CD14-positive monocyte (primary cell): Measurements from ENCODE around the gene NATD1. TPM values are rescaled to one million over a fixed set of nuclear protein-coding genes. Genes with fewer than 3 reads are reported as not detected.

Experiments used
- DNase-seq, 3 donors: peaks; one replicate each; pipeline ENCODE4 v3.0.0-alpha.2; 2011 to 2022
- H2AFZ ChIP-seq: 2 replicates; pipeline ENCODE4 v1.6.0; 2012; ENCODE audit warnings: mild to moderate bottlenecking, low read depth, low read length, inconsistent platforms; ENCODE audit not compliant: insufficient read depth, poor library complexity, severe bottlenecking
- H3K27ac ChIP-seq, 2 donors: 1 replicate in 1 of 2; 2 replicates in 1 of 2; pipeline ENCODE4 v1.5.1; 2012 to 2013; ENCODE audit warnings: low read length in 2 of 2, control low read depth in 1 of 2, inconsistent platforms in 1 of 2, low read depth in 1 of 2, mild to moderate bottlenecking in 1 of 2
- H3K27me3 ChIP-seq, 2 donors: one replicate each; pipeline versions ENCODE4 v1.6.0 to v1.6.1; 2011 to 2013; ENCODE audit warnings: low read length in 2 of 2; ENCODE audit not compliant: control insufficient read depth in 2 of 2, insufficient read depth in 2 of 2
- H3K36me3 ChIP-seq, 2 donors: replicated peaks in 1 of 2; 1 replicate in 1 of 2; 2 replicates in 1 of 2; pipeline versions ENCODE4 v1.5.1 to v1.6.1; 2012 to 2013; ENCODE audit warnings: low read length in 2 of 2, control low read depth in 1 of 2, inconsistent platforms in 1 of 2, mild to moderate bottlenecking in 1 of 2; ENCODE audit not compliant: insufficient read depth in 2 of 2, control insufficient read depth in 1 of 2
- H3K4me1 ChIP-seq, 2 donors: 1 replicate in 1 of 2; 2 replicates in 1 of 2; pipeline versions ENCODE4 v1.5.1 to v1.6.1; 2012 to 2013; ENCODE audit warnings: low read length in 2 of 2, control low read depth in 1 of 2, inconsistent platforms in 1 of 2, mild to moderate bottlenecking in 1 of 2, moderate library complexity in 1 of 2; ENCODE audit not compliant: insufficient read depth in 2 of 2, control insufficient read depth in 1 of 2
- H3K4me2 ChIP-seq: replicated peaks from 2 replicates; pipeline ENCODE3; 2012; ENCODE audit warnings: low read length, moderate library complexity, mild to moderate bottlenecking; ENCODE audit not compliant: poor library complexity, severe bottlenecking; ENCODE audit errors: extremely low read depth
- H3K4me3 ChIP-seq, 3 experiments: fragments of 200-600 bp in 1 of 3; sonication (generic) in 1 of 3; replicated peaks in 1 of 3; 1 replicate in 2 of 3; 2 replicates in 1 of 3; pipeline ENCODE4 v1.5.1; 2011 to 2013; ENCODE audit warnings: low read length in 3 of 3, mild to moderate bottlenecking in 3 of 3, control low read depth in 2 of 3, low read depth in 2 of 3, inconsistent platforms in 1 of 3, moderate library complexity in 1 of 3
- H3K79me2 ChIP-seq: 2 replicates; pipeline ENCODE4 v1.6.0; 2012; ENCODE audit warnings: mild to moderate bottlenecking, control low read depth, inconsistent platforms, low read length, moderate library complexity; ENCODE audit not compliant: insufficient read depth
- H3K9ac ChIP-seq: 2 replicates; pipeline ENCODE4 v1.6.0; 2017; ENCODE audit warnings: low read length, mild to moderate bottlenecking; ENCODE audit not compliant: insufficient read depth, poor library complexity, severe bottlenecking
- H3K9me3 ChIP-seq, 2 donors: replicated peaks in 1 of 2; 1 replicate in 1 of 2; 2 replicates in 1 of 2; pipeline versions ENCODE4 v1.5.1 to v1.6.1; 2012 to 2013; ENCODE audit warnings: low read length in 2 of 2, control low read depth in 1 of 2; ENCODE audit not compliant: control insufficient read depth in 1 of 2, insufficient read depth in 1 of 2
- H4K20me1 ChIP-seq: 2 replicates; pipeline ENCODE4 v1.6.0; 2012; ENCODE audit warnings: mild to moderate bottlenecking, low read length, control low read depth, moderate library complexity; ENCODE audit not compliant: insufficient read depth
- H3K27ac Mint-ChIP-seq, 7 donors: one replicate each; pipeline ENCODE4 v1.8.0; 2020; ENCODE audit warnings: mild to moderate bottlenecking in 7 of 7, mixed read lengths in 7 of 7, moderate library complexity in 6 of 7, inconsistent platforms in 2 of 7
- H3K27me3 Mint-ChIP-seq, 3 donors: one replicate each; pipeline ENCODE4 v1.8.0; 2021 to 2022; ENCODE audit warnings: low read depth in 3 of 3, mild to moderate bottlenecking in 3 of 3, mixed read lengths in 3 of 3, moderate library complexity in 3 of 3, inconsistent platforms in 1 of 3
- H3K36me3 Mint-ChIP-seq, 2 donors: one replicate each; pipeline ENCODE4 v1.8.0; 2020; ENCODE audit warnings: mixed read lengths in 2 of 2, inconsistent platforms in 1 of 2, mild to moderate bottlenecking in 1 of 2
- H3K4me1 Mint-ChIP-seq: one replicate; pipeline ENCODE4 v1.8.0; 2020; ENCODE audit warnings: mild to moderate bottlenecking, mixed read lengths
- H3K4me3 Mint-ChIP-seq, 2 donors: one replicate each; pipeline ENCODE4 v1.8.0; 2020; ENCODE audit warnings: mild to moderate bottlenecking in 2 of 2, mixed read lengths in 2 of 2, moderate library complexity in 1 of 2
- H3K9me3 Mint-ChIP-seq, 7 donors: one replicate each; pipeline ENCODE4 v1.8.0; 2020 to 2022; ENCODE audit warnings: mixed read lengths in 7 of 7, mild to moderate bottlenecking in 6 of 7, moderate library complexity in 6 of 7, inconsistent platforms in 2 of 7
- CTCF ChIP-seq: fragments of 200-600 bp; IDR thresholded peaks from one replicate; pipeline ENCODE4 v1.8.0; 2022; ENCODE audit warnings: antibody characterized with exemption, mild to moderate bottlenecking
- WGBS: methylation state at CpG from one replicate; pipeline ENCODE4 v1.1.5; 2013; ENCODE audit warnings: missing lambda C conversion rate; ENCODE audit not compliant: insufficient coverage; 5-methylcytosine and 5-hydroxymethylcytosine counted together
- intact Hi-C, 2 donors: fragments of 100-400 bp; cut with micrococcal nuclease; formaldehyde crosslinking; loops; one replicate each; pipeline versions ENCODE4 v1.15.0 to v1.15.1; 2023
- polyA plus RNA-seq, 3 donors: library from polyadenylated mRNA; depleted of rRNA in 1 of 3; unstranded in 2 of 3; stranded (reverse) in 1 of 3; fragments of 300-500 nt in 2 of 3; fragments of >200 nt in 1 of 3; fragmentation: Illumina TruSeq in 2 of 3; gene quantifications; 1 replicate in 2 of 3; 2 replicates in 1 of 3; pipeline ENCODE4 v1.2.3, GENCODE V29; 2012 to 2021

Gene NATD1
- polyA plus RNA-seq, 3 donors, result 3.0 to 13.6 (median 3.8) TPM

DNA sequence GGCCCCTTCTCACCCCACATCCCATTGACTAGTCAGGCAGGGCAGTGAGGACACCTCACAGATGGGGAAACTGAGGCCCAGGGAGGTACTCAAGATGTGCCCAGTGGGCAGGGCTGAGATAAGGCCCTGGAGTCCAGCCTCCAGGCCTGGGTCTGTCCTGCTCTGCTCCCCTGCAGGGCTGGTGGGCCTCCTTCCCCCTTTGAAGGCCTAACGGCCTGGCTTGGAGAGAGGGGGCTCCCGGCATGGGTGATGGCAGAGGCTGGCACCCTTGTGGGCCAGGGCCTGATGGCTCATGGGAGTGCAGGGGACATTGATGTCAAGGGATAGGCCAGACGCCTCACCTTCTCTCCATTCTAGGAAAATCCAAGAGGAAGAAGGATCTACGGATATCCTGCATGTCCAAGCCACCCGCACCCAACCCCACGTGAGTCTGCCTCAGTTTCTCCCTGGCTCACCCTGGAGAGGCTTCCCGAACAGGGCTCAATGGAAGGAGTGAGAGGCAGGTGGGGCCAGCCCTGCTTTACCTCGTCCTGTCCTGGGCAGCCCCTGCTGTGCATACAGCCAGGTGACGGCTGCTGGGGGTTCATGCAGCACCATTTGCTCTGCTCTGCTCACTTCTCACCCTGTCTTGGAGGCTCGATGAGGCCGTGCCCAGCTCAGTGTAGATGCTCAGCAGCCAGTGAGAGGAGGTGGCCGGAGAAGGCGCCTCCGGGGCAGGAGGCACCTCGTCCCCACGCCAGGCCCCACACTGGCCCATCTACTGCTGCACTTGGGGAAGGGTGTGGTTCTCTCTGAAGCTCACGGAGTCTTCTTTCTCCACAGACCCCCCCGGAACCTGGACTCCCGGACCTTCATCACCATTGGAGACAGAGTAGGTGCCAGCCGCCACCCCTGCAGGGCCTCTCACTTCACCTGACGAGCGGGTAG lies 45.1 kb upstream of the NATD1 start:
- H3K9me3 ChIP-seq, result no peaks in the 10 kb centered on the region
- WGBS, result 84% methylated on average over 18 of the region's 22 CpGs
- H4K20me1 ChIP-seq, result peaks cover 100% of the 10 kb centered on the region
- no peak overlapping the region for H3K4me2 ChIP-seq
- peaks cover 71 to 100% of the 10 kb centered on the region in 2 donors for H3K36me3 ChIP-seq
- no peak overlapping the region for H2AFZ ChIP-seq
- H3K79me2 ChIP-seq, result peaks cover 65% of the 10 kb centered on the region
- Mint-ChIP-seq H3K27me3 (no peaks in the 10 kb centered on the region), H3K27ac (peak overlapping the region in 1 of 7 donors; percentile 26), H3K36me3 (peaks cover 53 to 74% of the 10 kb centered on the region in 2 donors), H3K4me1 (peaks cover 8% of the 10 kb centered on the region), H3K9me3 (peaks cover 0 to 15% (median 2%) of the 10 kb centered on the region in 7 donors), H3K4me3 (no peak overlapping the region)
- no peak for DNase-seq
- peak overlapping the region in 1 of 2 donors; percentile 3 for H3K27ac ChIP-seq
- no peaks in the 10 kb centered on the region for H3K27me3 ChIP-seq
- intact Hi-C loops, result no loop called here
- TF ChIP-seq CTCF, result no peak
- no peak overlapping the region for H3K4me3 ChIP-seq
- H3K4me1 ChIP-seq, result no peaks in the 10 kb centered on the region
- H3K9ac ChIP-seq, result no peak overlapping the region

- TF ChIP-seq CTCF, result no peak
- Mint-ChIP-seq H3K4me1 (peaks cover 8% of the 10 kb centered on the region), H3K27ac (peak overlapping the region in 3 of 7 donors; percentile 26 to 46 (median 30)), H3K27me3 (no peaks in the 10 kb centered on the region), H3K9me3 (peaks cover 0 to 16% (median 2%) of the 10 kb centered on the region in 7 donors), H3K36me3 (peaks cover 51 to 75% of the 10 kb centered on the region in 2 donors), H3K4me3 (no peak overlapping the region)
- Histone ChIP-seq H3K9me3 (peaks cover 0 to 3% of the 10 kb centered on the region in 2 donors), H3K79me2 (peaks cover 73% of the 10 kb centered on the region), H3K27ac (peak overlapping the region in 1 of 2 donors; percentile 36), H4K20me1 (peaks cover 100% of the 10 kb centered on the region), H3K4me1 (no peaks in the 10 kb centered on the region), H3K4me2 (no peak overlapping the region), H3K36me3 (peaks cover 71 to 100% of the 10 kb centered on the region in 2 donors), H2AFZ (no peak overlapping the region), H3K9ac (no peak overlapping the region), H3K27me3 (no peaks in the 10 kb centered on the region), H3K4me3 (no peak overlapping the region)
- 73% methylated on average over 10 of the region's 10 CpGs for WGBS
- DNase-seq, result no peak
- intact Hi-C loops, result no loop called here
Measured at GRCh38 chr17:21297597-21297996, 44.4 kb upstream of the NATD1 start.
